Breast epithelium (tissue), 4 donors: ENCODE data around the gene DGKI. TPM values are rescaled to one million over a fixed set of nuclear protein-coding genes. Genes with fewer than 3 reads are reported as not detected.

ENCODE experiments used
- DNase-seq, 2 donors: peaks; one replicate each; pipeline ENCODE4 v3.0.0-alpha.2; 2019; ENCODE audit warnings: low spot score in 2 of 2
- H3K27ac ChIP-seq, 2 donors: fragments of 200-600 bp; sonication (generic) in 1 of 2; one replicate each; pipeline ENCODE4 v1.5.1; 2016 to 2019; ENCODE audit warnings: mild to moderate bottlenecking in 1 of 2
- H3K27me3 ChIP-seq, 2 donors: fragments of 200-600 bp; sonication (generic) in 1 of 2; one replicate each; pipeline versions ENCODE4 v1.5.1 to v1.6.0; 2017 to 2019; ENCODE audit warnings: control low read depth in 1 of 2, mild to moderate bottlenecking in 1 of 2
- H3K36me3 ChIP-seq: fragments of 200-600 bp; one replicate; pipeline ENCODE4 v1.5.1; 2019
- H3K4me1 ChIP-seq, 2 donors: fragments of 200-600 bp; sonication (generic); one replicate each; pipeline ENCODE4 v1.5.1; 2016 to 2019; ENCODE audit warnings: control low read depth in 1 of 2
- H3K4me3 ChIP-seq, 3 donors: fragments of 200-600 bp; sonication (generic); 1 replicate in 2 of 3; 2 replicates in 1 of 3; pipeline ENCODE4 v1.5.1; 2016 to 2019; ENCODE audit warnings: mild to moderate bottlenecking in 3 of 3, moderate library complexity in 2 of 3
- H3K9me3 ChIP-seq, 2 donors: fragments of 200-600 bp; sonication (generic) in 1 of 2; one replicate each; pipeline ENCODE4 v1.5.1; 2016 to 2019; ENCODE audit warnings: control low read depth in 1 of 2
- POLR2A ChIP-seq: fragments of 450-650 bp; IDR thresholded peaks from one replicate; pipeline ENCODE4 v1.6.1; 2016; ENCODE audit warnings: antibody characterized with exemption, mild to moderate bottlenecking, moderate library complexity
- POLR2AphosphoS5 ChIP-seq, 3 donors: sonication (generic); formaldehyde crosslinking; IDR thresholded peaks; one replicate each; pipeline ENCODE4 v1.6.1; 2017; ENCODE audit warnings: antibody characterized with exemption in 3 of 3
- intact Hi-C: fragments of 100-400 bp; cut with DNase I; formaldehyde crosslinking; loops from one replicate; pipeline ENCODE4 v1.15.1; 2023; ENCODE audit warnings: low total_unique reads
- total RNA-seq, 3 donors: library from RNA; depleted of rRNA; stranded (reverse); fragments of >200 nt; gene quantifications; one replicate each; pipeline ENCODE4 v1.1.0, GENCODE V29; 2016
- TF ChIP-seq, protein P1 (sequence below), 3 donors: fragments of 450-650 bp; IDR thresholded peaks; one replicate each; pipeline ENCODE4 v1.5.1; 2016 to 2017; ENCODE audit warnings: antibody characterized with exemption in 3 of 3, mild to moderate bottlenecking in 3 of 3, moderate library complexity in 3 of 3

Gene DGKI
- total RNA-seq, 3 donors from 2014 or later, result 2.7 to 4.1 (median 2.9) TPM

GRCh38 chr7:137501562-137501961, 345.2 kb downstream of the DGKI start:
- no peaks in the 10 kb centered on the region for H3K27me3 ChIP-seq
- H3K4me1 ChIP-seq, result no peaks in the 10 kb centered on the region
- no peak overlapping the region for H3K27ac ChIP-seq
- no peak for DNase-seq
- TF ChIP-seq POLR2A (no peak), POLR2AphosphoS5 (IDR thresholded peaks at IDR 0.05) (no peak)
- TF ChIP-seq, protein P1, sequence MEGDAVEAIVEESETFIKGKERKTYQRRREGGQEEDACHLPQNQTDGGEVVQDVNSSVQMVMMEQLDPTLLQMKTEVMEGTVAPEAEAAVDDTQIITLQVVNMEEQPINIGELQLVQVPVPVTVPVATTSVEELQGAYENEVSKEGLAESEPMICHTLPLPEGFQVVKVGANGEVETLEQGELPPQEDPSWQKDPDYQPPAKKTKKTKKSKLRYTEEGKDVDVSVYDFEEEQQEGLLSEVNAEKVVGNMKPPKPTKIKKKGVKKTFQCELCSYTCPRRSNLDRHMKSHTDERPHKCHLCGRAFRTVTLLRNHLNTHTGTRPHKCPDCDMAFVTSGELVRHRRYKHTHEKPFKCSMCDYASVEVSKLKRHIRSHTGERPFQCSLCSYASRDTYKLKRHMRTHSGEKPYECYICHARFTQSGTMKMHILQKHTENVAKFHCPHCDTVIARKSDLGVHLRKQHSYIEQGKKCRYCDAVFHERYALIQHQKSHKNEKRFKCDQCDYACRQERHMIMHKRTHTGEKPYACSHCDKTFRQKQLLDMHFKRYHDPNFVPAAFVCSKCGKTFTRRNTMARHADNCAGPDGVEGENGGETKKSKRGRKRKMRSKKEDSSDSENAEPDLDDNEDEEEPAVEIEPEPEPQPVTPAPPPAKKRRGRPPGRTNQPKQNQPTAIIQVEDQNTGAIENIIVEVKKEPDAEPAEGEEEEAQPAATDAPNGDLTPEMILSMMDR (IDR thresholded peaks at IDR 0.05), result no peak
- H3K9me3 ChIP-seq, result no peaks in the 10 kb centered on the region
- H3K4me3 ChIP-seq, result no peak overlapping the region
- intact Hi-C loops, result no loop called here
- no peaks in the 10 kb centered on the region for H3K36me3 ChIP-seq

DNA sequence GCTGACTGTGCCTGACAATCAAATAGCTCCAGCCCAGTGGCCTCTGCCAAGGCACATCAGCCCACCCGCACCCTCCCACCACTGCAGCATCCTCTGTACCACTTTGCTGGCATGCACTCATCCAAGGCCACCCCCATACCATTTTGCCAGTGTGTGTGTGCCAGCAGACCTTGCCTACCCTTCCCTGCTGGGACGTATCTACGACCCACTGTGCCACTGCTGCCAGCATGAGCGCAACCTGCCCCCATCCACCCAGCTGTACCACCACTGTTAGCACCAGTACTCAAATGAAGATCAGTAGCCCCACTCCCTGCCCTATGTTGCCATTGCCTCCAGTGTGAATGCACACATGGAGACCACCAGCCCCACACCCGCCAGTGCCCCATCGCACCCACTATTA, 353.9 kb downstream of the DGKI start:
- TF ChIP-seq, protein P1 (IDR thresholded peaks at IDR 0.05), result no peak
- TF ChIP-seq POLR2AphosphoS5 (IDR thresholded peaks at IDR 0.05) (no peak), POLR2A (no peak)
- H3K4me3 ChIP-seq, result no peak overlapping the region
- no peaks in the 10 kb centered on the region for H3K4me1 ChIP-seq
- peaks cover 8 to 15% of the 10 kb centered on the region in 2 donors for H3K9me3 ChIP-seq
- no peak overlapping the region for H3K27ac ChIP-seq
- DNase-seq, result no peak
- intact Hi-C loops, result no loop called here
- H3K36me3 ChIP-seq, result no peaks in the 10 kb centered on the region
- no peaks in the 10 kb centered on the region for H3K27me3 ChIP-seq

- TF ChIP-seq, protein P1 (IDR thresholded peaks at IDR 0.05), result no peak
- TF ChIP-seq POLR2A, result no peak
- TF ChIP-seq POLR2AphosphoS5 (IDR thresholded peaks at IDR 0.05), result no peak
- no peaks in the 10 kb centered on the region for H3K27me3 ChIP-seq
- no peak for DNase-seq
These were observed 356.9 kb downstream of the DGKI start for GRCh38 chr7:137489880-137490279.

DNA sequence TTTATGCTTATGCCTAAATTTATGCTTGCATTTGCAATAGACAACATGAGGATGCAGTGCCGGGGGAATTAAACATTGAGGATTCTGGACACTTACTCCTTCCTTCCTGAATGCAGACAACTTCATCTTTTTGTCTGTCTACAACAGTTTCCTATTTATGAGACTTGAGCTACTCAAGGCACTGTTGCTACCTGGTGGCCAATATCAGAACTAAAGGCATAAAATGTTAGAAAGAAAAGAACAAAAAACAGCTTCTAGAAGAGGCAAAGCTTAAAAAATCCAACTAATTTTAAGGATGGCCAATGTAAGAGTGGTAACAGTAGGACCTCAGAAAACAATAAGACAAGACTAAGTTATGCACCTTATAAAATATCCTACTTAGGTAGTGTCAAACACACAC, 358.7 kb downstream of the DGKI start:
- DNase-seq, result no peak
- no peaks in the 10 kb centered on the region for H3K27me3 ChIP-seq
- no peak for TF ChIP-seq POLR2A
- TF ChIP-seq, protein P1 (IDR thresholded peaks at IDR 0.05), result peak in 1 of 3 donors; percentile 30
- no peak overlapping the region for H3K27ac ChIP-seq
- no peaks in the 10 kb centered on the region for H3K4me1 ChIP-seq
- H3K9me3 ChIP-seq, result no peaks in the 10 kb centered on the region
- intact Hi-C loops, result no loop called here
- H3K4me3 ChIP-seq, result no peak overlapping the region
- no peaks in the 10 kb centered on the region for H3K36me3 ChIP-seq

More at GRCh38 chr7:137489880-137490279, 356.9 kb downstream of the DGKI start:
- Histone ChIP-seq H3K9me3 (peaks cover 8% of the 10 kb centered on the region in 2 donors), H3K27ac (no peak overlapping the region), H3K4me1 (no peaks in the 10 kb centered on the region), H3K4me3 (no peak overlapping the region), H3K36me3 (no peaks in the 10 kb centered on the region)
- intact Hi-C loops, result no loop called here

- no peaks in the 10 kb centered on the region for H3K36me3 ChIP-seq
- no peaks in the 10 kb centered on the region for H3K4me1 ChIP-seq
- H3K27me3 ChIP-seq, result no peaks in the 10 kb centered on the region
- no peak for DNase-seq
- no peaks in the 10 kb centered on the region for H3K9me3 ChIP-seq
- H3K4me3 ChIP-seq, result no peak overlapping the region
- intact Hi-C loops, result no loop called here
- TF ChIP-seq POLR2A (no peak), POLR2AphosphoS5 (IDR thresholded peaks at IDR 0.05) (no peak)
- TF ChIP-seq, protein P1 (IDR thresholded peaks at IDR 0.05), result no peak
- no peak overlapping the region for H3K27ac ChIP-seq
These were observed 361.0 kb downstream of the DGKI start for GRCh38 chr7:137485818-137486217.
